ENCODE data around the gene MTRF1L.
"Not testable (repeated sequence)": the region's sequence is repeated elsewhere in the genome, so short reads cannot be mapped to it uniquely, and the experiment has no call there.

Gene MTRF1L

DNA sequence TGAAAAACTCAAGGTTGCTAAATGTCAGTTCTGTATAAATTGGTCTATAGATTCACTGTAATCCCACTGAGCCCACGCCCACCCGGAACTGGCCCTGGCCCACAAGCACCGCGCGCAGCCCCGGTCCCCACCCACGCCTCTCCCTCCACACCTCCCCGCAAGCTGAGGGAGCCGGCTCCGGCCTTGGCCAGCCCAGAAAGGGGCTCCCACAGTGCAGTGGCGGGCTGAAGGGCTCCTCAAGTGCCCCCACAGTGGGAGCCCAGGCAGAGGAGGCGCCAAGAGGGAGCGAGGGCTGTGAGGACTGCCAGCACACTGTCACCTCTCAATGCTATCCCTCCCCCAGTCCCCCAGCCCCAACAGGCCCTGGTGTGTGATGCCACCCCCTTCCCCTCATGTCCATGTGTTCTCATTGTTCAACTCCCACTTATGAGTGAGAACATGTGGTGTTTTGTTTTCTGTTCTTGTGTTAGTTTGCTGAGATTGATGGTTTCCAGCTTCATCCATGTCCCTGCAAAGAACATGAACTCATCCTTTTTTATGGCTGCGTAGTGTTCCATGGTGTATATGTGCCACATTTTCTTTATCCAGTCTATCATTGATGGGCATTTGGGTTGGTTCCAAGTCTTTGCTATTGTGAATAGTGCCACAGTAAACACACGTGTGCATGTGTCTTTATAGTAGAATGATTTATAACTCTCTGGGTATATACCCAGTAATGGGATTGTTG, 36.2 kb downstream of the MTRF1L start:
- not testable (repeated sequence) for DNase-seq

DNA sequence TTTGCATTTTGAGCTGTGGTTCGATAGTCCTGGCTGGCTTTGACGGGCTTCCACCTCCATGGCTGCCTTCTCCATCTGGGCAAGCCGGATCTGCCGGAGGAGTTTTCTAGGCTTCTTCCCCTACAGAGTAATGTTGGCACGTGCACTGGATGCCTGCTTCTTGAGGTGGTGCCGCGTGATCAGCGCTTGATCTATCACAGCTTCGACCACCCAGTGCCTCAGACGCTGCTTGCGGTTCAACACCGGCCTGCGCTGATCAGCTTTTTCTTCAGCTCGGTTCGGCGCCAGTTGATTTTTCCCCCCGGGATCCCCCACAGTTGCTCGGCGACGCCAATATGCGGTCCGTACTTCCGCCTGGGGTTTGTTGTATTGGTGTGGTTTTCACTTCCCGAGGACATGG, 43.2 kb downstream of the MTRF1L start:
- DNase-seq, result no peak

DNA sequence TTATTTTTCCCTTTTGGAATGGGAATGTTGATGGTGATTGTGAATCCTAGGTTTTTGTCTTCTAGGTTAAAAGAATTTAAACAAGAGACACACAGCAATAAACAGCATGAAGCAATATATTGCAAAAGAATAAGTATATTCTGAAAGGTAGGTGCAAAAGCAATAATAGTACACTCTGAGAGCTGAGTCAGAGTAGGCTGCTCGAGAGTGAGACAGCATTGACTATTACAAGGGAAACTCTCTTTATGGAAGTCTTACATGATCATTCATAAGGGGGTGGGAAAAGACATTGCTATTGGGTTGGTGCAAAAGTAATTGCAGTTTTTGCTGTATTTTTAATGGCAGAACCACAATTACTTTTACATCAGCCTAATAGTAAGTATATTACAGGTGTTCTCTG, 44.7 kb downstream of the MTRF1L start:
- no peak for DNase-seq

DNA sequence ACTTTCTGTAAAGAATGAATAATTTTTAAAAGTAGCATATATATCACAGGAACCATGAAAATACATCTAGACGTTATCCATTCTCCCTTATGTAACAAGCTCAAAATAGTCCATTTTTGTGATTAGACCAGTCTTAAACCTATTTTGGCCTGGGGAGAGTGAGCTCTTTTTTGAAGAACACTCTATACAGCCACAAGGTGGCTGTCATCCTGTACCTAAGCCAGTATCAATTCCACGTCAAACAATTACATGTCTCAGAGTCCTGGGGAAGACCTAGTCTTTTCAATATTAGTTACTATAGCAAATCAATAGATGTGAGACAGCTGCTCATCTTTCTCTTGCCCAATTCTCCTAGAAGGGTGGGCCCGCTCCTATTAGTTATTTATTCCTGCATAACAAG, 48.1 kb downstream of the MTRF1L start:
- no peak for DNase-seq

DNA sequence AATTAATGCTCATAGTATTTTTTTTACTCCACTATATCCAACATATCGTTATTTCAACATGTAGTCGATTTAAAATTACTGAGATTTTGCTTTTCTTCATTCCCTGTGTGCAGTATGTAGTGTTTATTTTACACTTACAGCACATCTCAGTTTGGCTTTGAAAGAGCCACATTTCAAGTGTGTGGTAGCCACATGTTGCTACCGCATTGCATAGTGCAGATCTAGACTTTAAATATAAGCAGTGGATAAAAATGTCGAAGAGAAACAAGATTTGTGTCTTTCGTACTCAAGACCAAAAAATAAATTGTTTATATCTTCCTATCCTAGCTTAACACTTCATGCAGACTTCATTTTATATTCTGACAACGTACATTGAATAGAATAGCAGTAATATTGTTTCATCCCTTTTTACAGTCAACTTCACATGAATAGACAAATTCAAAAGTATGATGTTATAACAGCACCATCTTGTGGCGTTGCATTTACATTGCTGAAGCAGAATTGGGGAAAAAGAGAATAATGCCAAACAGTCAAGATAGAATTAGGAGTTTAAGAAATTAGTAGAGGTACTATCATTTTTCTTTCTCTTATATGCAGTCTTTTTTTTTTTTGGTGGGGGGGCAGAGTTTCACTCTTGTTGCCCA, 49.5 kb downstream of the MTRF1L start:
- no peak for DNase-seq

DNA sequence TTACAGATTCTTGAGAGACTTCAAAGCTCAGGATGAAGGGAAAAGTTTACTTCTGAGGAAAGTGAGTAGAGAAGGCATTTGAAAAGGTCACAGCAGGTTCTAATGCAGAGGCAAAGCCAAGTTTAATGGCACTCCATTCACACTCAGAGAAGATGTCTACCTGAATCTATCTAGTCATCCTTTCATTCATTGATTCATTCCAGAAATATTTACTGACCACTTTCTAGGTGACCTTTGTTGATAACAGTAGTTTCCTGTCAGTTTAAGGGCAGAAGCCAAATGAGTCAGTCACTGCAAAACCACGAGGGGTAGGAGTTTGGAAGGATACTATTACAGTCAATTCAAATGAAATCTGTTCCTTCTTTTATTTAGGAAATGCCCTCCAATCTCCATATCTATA, 50.5 kb downstream of the MTRF1L start:
- DNase-seq, result no peak

DNA sequence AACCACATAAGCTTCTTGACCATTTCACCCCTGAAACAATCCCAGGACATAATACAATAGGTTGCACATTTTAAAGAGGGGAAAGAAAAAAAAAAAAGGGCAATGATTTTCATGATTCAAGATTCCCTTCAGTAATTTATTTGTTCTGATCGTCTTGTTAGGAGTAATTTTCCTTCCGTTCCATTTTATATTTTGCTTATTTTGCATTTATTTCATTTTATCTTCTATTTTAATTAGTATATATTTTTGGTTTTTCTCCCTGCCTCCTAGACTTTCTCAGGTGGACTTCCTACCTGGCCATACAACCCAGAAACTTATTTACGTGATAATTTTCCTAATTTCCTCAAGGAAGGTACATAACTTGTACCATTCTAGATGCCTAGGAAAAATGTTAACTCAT, 52.3 kb downstream of the MTRF1L start:
- DNase-seq, result no peak

DNA sequence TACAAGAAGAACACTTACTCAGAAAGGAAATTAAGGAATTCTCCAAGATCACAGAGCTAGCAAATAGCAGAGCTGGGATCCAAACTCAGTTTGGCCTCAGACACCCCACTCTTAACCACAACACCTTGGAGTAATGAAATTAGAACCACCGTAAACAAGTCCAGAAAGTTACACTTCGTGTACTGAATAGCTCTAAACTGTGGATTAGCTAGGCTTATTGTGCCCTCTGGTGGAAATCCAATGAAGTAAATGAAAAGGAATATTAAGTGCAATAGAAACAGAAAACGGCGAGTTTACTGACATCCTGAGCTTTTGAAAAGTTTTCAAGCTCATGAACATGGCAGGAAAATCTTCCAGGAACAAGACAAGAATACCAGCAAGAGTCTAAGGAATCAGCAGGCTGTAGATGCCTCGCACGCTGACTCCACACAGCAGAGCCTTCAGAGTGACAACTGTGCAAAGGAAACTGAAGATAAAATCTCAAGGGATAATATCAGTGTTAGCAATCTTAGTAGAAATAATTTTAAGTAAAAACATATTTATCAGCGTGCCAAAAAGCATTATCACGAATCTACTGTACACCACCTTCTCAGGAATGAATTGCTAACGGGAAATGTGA, 54.2 kb downstream of the MTRF1L start:
- DNase-seq, result no peak

DNA sequence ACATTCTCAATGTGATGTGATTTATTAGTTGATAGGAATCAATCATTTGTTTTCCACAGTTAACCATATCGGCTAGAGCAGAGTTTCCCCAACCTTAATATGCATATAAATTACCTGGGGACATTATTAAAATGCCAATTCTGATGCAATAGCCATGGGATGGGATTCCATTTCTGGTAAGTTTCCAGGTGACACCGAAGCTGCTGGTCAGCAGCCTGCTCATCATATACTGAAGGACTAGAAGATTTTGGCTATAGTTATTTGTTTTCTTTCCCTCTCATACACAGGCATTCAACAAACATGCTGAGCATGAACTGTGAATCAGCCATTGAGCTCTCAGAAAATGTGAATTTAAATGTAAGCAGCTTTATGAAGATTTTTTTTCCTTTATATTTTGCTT, 55.5 kb downstream of the MTRF1L start:
- no peak for DNase-seq

DNA sequence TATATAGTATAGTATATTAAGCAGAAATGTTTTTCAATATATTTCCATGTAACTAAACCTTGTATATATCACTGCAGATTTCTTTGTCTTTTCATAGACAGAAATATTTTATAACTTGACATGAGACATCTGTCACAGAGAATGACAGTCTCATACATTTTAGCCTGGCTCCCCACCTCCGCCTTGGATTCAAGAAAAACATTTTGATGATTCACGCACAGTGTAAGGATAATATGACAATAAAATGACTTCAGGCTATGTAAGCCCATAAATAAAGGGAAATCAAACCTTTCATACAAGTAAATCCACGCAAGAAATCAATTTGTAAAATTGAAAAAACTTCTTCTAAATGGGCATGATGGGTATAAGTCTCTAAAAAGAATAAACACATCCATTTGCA, 56.0 kb downstream of the MTRF1L start:
- no peak for DNase-seq

DNA sequence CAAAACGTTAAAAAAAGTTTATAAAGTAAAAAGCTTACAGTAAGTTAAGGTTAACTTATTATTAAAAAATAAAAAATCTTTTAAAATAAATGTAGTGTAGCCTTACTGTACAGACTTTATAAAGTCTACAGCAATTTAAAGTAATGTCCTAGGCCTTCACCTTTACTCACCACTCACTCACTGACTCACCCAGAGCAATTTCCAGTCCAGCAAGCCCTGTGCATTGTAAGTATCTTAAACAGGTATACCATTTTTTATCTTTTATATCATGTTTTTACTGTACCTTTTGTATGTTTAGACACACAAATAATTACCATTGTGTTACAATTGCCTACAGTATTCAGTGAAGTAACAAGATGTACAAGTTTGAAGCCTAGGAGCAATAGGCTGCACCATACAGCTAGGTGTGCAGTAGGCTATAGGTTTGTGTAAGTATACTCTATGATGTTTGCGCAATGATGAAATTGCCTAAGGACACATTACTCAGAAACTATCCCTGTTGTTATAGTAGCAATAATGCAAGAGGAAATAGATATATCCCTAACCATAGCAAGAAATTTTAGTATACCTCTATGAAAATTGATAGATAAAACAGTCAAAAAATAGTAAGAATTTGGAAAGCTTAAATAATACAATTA, 59.1 kb downstream of the MTRF1L start:
- no peak for DNase-seq

DNA sequence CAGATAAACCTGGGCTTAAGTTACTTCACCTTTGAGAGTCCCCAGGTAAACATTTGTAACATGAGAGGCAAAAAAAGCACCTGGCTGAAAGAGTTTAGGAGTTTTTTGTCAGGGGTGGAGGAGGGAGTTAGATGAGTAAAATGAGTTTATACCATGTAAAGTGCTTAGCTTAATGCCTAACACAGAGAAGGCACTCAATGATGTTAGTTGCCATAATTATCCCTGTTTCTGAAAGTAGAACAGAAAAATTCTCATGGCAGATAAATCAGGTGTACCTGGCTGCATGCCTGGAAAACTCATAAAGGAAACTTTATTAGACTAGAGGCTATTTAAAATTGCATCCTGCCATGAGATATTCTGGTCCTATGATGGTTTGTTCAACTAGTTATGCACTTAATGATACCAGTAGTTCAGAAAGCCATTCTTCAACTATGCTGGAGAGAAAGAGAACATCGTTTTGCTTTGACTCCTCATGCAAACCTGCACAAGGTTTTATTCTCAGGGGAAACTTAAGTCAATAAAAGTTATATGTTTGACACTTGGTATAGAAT, 60.1 kb downstream of the MTRF1L start:
- DNase-seq, result no peak

DNA sequence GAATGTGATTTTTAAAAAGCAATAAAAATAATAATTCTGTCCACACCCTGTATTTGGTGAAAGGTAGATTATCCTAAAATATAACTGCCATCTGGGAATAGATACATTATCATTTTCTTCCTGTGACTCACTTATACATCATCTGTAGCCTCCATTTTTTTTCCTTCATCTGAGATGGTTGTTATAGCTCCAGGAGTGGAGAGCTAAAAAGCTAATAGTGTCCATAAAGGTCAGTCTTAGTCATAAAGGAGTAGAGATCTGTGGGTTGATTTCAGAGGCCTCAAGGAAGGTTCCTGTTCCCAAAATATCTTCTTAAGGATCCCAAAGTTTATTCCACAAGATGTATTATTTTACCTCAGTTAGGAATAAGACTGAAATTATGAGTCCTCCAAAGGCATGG, 60.8 kb downstream of the MTRF1L start:
- no peak for DNase-seq

Measured in stimulated activated CD4-positive, alpha-beta T cell treated with anti-CD3 and anti-CD28 coated beads, Interleukin-1b, Interleukin-23, amount 100 ng/mL, for 48 hours (primary cell).